HG02588 (cell line): ENCODE data around the gene PRIMPOL.
"Not testable (repeated sequence)": the region's sequence is repeated elsewhere in the genome, so short reads cannot be mapped to it uniquely, and the experiment has no call there.

Experiments
- ATAC-seq: cut with Tn5 transposase; IDR thresholded peaks from one replicate; pipeline ENCODE4 v1.9.1; 2021; ENCODE audit warnings: mild to moderate bottlenecking, moderate library complexity; ENCODE audit not compliant: unreplicated experiment

The PRIMPOL gene

DNA sequence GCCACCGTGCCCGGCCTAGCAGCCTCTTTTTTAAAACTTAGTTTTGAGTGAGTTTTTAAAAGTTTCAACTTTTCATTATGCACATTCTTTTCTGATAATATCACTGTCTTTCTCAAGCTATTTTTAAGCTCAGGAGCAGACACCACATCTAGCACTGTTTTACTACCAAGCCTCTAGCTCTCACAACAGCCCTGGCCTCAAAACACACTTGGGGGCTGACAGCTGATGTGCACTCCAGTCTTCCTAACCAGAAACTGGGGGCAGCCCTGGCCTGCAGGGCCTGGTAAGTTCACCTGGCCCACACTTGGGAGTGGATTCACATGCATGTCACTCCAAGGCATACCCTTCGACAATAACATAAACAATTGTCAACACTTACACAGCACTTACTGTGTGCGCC, 50.4 kb downstream of the PRIMPOL start:
- ATAC-seq = no peak

DNA sequence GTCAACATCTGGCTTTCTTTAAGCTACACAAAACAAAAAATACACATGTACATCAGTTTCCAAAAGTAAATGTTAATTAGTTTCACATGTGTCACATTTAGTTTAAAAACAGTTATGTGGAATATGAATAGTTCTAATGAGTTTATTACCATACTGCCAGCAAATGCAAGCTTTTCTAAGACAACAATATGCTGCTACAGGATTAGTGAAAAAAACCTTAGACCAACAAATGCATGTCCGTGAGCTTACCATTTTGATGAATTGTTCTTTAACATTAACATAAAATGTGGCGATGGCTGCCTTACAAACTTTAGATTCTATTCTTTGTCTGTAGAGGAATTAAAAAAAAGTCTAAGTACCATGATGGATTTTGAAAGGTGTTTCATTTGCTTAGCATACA, 52.6 kb downstream of the PRIMPOL start:
- no peak for ATAC-seq

DNA sequence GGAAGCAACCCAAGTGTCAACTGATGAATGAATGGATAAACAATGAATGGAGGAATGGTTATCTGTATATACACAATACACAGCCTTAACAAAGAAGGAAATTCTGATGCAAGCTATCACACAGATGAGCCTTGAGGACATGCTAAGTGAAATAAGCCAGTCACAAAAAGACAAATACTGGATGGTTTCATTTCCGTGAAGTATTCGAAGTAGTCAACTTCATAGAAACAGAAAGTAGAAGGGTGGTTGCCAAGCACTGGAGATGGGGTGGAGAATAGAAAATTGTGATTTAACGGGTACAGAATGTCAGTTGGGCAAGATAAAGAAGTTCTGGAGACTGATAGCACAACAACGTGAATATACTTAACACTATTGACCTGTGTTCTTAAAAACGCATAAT, 56.2 kb downstream of the PRIMPOL start:
- no peak for ATAC-seq

DNA sequence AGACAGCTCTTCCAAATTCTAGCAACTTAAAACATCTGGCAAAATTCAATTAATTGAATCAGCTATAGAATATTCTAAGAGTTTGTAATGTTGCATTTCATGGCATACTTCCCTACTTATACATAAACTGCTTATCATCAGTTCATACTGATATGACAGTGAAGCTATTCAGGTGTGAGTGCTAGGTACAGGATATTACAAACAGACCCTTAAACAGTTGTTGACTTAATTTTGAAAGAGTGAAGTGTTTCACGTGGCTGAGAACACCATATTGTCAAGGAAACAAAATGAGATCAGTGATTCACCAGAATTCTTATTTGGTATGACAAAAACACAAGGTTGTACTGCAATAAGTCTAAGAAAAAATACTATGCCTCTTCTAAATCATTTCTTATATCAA, 56.9 kb downstream of the PRIMPOL start:
- ATAC-seq = no peak

DNA sequence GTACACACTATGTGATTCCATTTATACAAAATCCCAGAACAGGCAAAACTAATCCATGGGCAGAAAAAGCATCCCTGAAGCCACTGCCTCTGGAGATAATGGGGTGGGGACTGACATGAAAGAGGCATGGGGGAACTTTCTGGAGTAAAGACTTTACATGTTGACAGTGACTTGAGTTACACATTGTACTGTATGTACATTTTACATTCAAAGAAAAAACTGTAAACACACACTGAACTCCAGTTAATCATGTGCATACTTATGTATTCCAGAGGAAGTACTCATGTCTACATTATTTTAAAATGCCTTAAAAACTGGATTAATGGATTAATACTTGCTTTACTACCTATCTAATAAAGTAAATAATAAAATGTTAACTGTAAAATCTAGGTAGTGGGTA, 62.8 kb downstream of the PRIMPOL start:
- no peak for ATAC-seq

DNA sequence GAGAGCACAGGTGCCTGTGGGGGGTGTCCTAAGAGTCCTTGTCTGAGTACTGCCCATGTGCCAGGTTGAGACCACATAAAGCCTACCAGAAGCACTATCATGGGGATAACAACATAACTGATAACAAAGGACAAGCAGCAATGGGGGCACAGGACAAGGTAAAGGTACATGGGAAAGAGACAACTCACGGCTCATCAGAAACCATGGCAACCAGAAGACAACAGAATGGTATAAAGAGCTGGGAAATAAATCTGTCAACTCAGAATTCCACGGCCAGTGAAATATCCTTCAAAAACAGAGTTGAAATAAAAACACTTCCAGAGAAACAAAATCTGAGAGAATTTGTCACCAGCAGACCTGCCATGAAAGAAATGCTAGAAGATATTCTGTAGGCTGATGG, 64.3 kb downstream of the PRIMPOL start:
- ATAC-seq = no peak

DNA sequence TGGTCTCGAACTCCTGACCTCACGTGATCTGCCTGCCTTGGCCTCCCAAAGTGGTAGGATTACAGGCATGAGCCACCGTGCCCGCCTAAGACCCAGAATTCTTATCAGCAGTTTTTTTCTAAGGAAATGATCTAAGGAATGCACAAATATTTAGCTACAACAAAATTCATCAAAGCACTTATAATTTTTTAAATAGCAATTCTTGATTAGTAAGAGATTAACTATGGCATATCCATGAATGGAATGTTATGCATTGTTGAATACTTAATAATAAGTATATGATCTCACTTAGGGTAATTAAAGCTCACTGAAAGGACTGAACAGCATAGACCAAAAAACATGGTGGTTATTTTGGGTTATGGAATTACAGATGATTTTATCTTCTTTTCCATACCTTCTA, 66.0 kb downstream of the PRIMPOL start:
- ATAC-seq = no peak

DNA sequence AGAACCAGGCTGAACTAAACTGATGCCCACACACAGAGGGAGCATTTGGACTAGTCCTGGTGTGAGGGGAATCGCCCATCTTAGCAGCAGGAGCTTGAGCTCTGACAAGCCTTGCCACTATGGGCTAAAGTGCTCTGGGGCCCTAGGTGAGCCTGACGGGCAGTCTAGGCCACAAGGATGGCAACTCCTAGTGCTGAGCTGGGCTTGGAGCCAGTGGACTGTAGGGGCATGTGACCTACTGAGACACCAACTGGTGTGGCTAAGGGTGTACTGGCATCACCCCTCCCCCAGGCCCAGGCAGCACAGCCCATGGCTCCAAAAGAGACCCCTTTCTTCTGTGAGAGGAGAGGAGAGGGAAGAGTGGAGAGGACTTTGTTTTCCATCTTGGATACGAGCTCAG, 69.9 kb downstream of the PRIMPOL start:
- no peak for ATAC-seq

DNA sequence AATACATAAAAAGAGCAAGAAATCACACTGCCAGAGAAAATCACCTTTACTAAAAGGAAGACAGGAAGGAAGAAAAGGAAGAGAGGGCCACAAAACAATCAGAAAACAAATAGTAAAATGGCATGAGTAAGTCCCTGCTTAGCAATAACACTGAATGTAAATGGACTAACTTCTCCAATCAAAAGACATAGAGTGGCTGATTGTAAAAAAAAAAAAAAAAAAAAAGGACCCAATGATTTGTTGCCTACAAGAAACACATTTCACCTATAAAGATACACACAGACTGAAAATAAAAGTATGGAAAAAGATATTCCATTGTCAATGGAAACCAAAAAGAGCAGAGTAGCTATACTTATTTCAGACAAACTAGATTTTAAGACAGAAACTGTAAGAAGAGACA, 71.7 kb downstream of the PRIMPOL start:
- no peak for ATAC-seq

DNA sequence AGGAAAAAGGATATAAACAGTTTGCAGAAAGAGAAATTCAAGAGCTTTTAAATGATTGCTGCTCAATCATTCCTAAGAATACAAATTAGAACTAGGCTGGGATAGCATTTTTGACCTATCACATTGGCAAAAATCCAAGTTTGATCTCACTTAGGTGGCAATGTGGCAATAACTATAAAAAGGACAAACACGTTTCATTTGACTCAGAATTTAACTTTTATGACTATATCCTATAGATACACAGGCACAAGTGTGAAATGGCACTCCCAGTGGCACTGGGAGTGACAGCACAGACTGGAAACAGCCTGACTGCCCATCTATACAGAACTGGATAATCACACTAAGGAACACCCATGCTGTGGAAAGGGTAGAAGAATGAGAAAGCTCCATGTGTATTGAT, 73.3 kb downstream of the PRIMPOL start:
- ATAC-seq = no peak

DNA sequence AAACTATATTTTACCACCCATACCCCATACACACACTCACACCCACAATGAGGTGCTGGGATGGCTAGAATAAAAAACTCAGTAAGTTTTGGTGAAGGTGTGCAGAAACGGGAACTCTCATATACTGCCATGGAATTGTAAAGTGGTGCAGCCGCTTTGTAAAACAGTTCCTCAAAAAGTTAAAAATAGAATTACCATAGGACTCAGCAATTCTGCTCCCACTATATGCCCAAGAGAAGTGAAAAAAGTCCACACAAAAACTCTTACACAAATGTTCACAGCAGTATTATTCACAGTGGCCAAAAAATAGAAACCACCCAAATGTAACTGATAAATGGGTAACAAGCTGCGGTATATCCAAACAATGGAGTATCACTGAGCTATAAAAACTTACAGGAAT, 77.9 kb downstream of the PRIMPOL start:
- no peak for ATAC-seq

DNA sequence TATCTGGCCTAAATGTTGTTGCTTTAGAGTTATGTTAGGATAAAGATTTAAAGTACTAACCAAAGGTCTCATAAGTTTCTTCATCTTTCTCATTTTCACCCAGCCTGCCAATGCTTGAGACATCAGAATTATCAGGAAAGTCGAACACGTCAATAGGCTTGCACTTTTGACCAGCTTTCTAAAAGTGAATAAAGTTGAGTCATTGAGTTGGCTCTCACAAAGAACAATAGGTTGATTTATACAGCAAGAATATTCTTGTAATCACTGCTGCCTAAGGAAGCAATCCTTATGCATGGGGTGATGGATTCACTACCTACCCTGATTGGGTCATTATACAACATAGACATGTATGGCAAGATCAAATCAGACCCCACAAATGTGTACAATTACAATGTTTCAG, 79.3 kb downstream of the PRIMPOL start:
- no peak for ATAC-seq

DNA sequence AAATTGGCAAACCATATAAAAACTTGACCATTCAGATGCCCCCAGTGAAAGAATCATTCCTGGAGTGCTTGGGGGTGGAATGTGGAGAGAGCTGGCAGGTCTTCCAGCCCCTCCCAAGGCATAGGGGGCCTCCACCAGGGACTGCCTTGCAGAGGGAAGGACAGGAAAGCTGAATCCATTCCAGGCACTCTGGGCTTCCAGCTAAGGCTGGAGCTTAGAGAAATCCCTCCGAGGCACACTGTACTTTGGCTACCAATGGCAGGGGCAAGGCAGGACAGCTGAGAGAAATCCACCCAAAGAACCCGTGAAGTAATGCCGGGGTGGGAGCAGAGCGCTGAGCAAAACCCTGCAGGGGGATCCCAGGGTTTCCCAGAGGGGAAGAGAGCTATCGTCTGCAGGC, 80.4 kb downstream of the PRIMPOL start:
- no peak for ATAC-seq

DNA sequence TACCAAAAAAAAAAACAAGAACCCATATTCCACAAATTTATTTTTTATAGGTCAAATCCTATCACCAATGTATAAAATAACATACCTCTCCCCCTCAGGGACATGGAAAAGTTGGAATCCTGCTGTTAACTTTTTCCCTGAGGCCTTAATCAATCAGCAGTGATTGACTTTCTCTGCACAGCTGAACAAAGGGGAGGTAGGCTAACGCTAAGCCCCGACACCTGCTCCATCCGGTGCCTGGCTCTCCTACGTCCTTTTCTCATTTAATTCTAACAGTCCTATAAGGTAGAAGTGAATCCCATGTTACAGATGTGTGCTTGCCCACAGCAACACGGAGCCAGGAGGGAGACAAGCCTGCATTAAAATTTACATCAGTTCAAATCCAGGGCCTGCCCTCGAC, 81.5 kb downstream of the PRIMPOL start:
- ATAC-seq = no peak

DNA sequence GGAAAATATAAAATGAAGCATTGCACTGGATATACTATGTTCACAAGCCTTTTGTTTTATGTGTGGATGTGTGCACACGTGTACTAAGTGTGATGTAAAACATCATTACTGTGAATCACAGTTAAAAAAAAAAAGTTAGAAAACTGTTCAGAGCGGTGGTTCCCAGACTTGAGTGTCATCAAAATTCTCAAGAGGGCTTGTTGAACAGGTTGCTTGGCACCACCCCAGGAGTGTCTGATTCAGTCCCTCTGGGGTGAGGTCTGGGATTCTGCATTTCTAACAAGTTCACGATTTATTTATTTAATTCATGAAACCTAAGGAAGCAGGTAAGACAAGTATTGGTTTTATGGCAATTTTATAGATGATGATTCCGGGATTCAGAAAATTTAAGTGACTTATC, 82.6 kb downstream of the PRIMPOL start:
- ATAC-seq = no peak

DNA sequence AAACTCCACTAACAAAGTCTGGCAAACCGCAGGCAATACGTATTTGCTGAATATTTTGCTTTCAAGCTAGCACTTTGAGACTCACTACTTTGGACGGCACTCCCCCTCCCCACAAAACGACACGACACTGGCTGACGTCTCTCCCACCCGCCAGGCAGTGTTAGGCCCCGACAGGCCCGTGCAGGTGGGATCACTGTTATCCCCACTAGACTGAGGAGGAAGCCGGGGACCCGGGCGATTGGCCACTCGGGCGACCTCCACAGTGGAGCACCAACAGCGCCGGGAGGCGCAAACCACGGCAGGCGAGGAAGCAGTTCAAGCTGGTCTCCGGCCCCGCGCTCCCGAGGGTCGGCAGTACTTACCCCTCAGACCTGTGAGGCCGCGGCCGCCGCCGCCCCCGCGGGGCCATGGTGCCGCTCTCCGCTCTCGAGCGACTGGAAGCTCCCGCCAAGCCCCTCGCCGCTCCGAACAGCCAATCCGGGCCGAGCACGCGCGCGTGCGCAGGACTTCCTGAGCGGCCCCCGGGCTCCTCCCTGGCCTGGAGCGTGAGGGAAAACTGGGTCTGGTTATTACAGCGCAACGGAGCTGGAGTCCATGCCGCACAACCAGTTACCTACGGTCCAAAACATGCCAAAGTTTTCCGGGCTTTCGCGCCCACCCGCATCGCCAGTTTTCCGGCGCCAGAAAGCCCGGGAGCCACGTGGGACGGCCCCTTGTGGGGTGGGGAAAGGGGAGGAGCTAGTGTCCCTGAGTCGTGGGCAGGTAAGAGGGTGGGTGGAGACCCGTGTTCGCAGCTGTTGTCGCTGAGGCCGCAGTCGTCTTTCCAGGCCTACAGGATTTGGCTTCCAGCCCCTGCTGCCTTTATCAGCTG, 84.4 kb downstream of the PRIMPOL start, which contains the start of gene CENPU:
CENPU (minus strand) TSS at position 443 of the 871 bp plus-strand sequence; CDS start at position 409, 34 bp downstream.
- peak; percentile 90 for ATAC-seq

DNA sequence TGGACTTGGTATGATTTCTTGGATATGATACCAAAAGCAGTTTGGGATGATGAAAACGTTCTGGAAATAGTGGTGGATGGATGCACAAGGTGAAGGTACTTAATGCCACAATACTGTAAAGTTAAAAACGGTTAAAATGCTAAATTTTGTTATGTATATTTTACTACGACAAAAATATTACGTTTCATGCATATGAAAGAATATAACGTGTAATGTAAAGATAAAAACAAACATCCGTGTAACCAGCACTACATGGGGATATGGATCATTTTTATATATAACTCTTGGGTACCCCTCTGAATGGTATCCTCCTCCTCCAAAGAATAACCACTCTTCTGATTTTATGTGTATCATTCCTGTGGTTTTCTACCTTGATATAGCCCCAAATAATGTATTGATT, 85.2 kb downstream of the PRIMPOL start:
- ATAC-seq = no peak

DNA sequence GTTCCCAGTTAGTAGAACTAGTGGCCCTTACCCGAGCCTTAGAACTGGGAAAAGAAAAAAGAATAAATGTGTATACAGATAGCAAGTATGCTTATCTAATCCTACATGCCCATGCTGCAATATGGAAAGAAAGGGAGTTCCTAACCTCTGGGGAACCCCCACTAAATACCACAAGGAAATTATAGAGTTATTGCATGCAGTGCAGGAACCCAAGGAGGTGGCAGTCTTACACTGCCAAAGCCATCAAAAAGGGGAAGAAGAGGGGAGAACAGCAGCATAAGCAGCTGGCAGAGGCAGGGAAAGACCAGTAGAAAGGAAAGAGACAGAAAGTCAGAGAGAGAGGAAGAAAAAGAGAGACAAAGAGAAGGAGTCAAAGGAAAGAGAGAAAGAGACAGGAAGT, 90.0 kb downstream of the PRIMPOL start:
- ATAC-seq = not testable (repeated sequence)

DNA sequence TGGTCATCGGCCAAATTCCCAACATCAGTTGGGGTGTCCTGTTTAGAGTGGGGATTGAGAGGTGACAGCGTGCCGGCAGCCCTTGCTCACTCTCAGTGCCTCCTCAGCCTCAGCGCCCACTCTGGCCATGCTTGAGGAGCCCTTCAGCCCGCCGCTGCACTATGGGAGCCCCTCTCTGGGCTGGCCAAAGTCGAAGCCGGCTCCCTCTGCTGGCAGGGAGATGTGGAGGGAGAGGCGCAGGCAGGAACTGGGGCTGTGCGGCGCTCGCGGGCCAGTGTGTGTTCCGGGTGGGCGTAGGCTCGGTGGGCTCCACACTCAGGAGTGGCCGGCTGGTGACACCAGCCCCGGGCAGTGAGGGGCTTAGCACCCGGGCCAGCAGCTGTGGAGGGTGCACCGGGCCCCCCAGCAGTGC, 91.4 kb downstream of the PRIMPOL start:
- ATAC-seq = no peak

DNA sequence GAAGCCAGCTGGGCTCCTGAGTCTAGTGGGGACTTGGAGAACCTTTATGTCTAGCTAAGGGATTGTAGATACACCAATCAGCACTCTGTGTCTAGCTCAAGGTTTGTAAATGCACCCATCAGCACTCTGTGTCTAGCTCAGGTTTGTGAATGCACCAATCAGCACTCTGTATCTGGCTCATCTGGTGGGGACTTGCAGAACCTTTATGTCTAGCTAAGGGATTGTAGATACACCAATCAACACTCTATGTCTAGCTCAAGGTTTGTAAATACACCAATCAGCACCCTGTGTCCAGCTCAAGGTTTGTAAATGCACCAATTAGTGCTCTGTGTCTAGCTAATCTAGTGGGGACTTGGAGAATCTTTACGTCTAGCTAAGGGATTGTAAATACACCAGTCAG, 92.1 kb downstream of the PRIMPOL start:
- ATAC-seq = not testable (repeated sequence)

DNA sequence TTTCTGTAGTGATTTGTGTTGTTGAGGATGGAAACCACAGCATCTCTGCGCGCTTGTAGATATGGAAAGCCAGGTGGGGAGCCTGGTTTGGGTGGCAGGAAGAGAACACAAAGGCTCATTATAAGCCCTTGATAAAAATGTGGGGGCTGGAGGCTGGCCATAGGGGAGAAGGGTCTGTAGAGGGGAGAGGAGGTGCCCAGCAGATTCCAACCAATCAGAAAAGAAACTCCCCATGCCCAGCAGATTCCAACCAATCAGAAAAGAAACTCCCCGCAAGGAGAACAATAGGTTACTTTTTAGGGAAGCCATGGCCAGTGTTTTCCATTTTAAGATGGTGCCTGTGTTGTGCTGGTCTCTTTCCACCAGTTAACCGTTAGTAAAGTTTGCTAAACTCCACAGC, 94.1 kb downstream of the PRIMPOL start:
- no peak for ATAC-seq

DNA sequence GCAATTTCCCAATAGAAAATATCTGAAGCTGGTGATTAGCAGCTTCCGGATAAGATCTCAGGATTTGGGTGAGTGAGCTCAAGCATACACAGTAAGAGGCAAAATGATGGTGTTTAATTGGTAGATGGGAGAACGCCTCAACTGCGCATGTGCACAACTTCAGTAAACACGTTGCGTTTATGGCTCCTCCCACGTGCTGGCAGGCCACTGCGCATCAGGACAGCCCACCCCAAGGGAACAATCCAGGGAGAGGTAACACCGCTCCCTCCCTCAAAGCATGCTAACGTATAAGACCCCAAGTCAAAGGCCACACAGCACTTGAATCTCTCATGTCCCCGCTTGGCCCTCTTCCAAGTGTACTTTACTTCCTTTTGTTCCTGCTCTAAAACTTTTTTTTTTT, 94.7 kb downstream of the PRIMPOL start:
- ATAC-seq = no peak
